Midbrain (tissue), 1 donor: ENCODE measurements around the gene SLX4IP.
A peak's percentile ranks its signal among the peaks of the same experiment; 100 is the strongest.

Experiments used
- DNase-seq: peaks from one replicate; lab custom pipeline; 2025; lab: John Stamatoyannopoulos, UW

The SLX4IP gene

GRCh38 chr20:10521836-10522235 lies 86.7 kb downstream of the SLX4IP start:
- no peak for DNase-seq

DNA sequence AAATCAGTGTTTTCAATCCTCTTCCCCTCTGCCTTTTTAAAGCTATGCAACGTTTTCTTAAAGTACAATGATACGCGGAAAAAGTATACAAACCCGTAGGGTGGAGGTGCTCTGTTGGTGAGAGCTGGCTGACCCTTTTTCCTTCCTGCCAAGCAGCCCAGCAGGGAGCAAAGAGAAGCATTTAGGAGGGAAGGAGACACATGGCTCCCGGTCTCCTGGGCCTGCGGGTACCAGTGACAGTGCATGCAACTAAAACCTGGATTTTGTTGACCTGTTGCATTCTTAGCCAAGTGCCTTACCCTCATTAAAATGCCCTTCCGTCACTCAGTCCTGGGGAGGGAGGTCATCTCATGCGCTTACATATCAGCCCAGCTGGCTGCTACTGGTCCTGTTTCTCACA lies 87.2 kb downstream of the SLX4IP start:
- no peak for DNase-seq

DNA sequence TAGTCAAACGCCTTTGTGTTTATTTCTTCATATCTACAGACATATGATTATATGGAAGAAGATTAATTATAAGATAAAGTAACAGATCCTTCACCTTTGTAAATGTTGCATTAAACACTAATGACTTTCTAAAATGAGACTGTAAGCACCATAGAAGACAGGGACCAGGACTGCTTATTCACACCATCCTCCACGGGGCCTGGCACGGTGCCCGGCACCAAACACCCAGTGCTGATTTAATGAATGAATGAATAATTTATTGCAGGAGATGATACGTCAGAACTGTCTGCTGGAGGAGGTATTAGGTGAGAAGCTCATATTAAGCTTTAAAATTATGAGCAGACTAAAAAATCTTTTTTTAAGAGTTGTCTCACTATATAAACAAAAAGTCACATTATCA lies 88.3 kb downstream of the SLX4IP start:
- DNase-seq, result no peak

DNA sequence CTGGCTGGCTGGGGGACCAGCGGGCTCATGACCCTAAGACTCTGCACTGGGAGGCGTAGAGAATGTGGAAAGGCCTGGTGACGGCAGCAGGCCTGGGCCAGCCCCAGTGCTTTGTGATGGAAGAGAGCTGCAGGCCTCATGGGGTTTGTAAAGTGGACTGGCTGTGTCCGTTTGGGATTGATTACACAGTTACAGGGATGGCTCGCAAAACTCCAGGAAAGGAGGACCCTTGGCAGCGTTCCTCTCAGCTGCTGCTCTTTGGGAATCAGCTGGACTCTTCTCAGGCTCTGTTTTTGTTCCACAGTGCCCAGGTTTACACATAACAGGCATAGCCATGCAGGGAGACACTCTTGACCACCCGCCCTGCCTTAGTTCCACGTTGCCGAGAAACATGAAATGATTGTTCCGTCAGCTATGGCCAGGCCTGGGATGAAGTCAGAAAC lies 89.0 kb downstream of the SLX4IP start:
- DNase-seq, result peak; percentile 53

DNA sequence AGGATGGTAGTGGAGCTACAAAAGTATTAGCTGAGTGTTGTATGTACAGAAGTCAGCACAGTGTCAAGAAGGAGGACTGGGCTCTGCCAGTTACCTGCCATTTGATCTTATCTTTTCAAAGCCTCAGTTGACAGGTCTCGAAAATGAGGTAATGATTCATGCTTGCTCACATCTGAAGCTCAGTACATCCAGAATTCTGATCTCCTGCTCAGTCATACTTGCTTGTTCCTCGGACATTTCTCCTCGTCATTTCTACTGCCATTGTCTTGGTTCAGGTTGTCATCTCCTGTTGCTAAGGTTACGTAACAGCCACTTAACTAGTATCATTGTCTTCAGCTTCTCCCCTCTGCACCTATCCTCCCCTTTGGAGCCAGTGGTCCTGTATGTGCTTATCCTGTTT lies 89.5 kb downstream of the SLX4IP start:
- DNase-seq, result no peak

DNA sequence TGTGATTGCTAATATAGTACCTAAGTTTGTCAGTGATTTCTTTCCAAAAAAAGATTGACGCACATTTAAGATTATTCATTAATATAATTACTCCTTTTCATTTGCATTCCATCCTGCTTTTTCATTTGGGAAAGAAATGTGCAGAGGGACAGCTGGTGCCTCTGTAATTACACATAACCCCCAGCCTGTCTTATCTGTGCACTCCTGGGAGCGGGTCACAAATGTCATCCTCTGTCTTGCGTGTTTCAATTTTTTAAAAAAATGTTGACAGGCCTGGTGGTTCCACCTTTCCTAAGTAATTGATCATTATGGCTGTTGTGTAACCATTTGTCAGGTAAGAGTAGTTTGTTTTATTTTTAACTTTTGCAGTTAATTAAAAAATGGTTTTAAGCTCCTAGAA lies 92.7 kb downstream of the SLX4IP start:
- no peak for DNase-seq

DNA sequence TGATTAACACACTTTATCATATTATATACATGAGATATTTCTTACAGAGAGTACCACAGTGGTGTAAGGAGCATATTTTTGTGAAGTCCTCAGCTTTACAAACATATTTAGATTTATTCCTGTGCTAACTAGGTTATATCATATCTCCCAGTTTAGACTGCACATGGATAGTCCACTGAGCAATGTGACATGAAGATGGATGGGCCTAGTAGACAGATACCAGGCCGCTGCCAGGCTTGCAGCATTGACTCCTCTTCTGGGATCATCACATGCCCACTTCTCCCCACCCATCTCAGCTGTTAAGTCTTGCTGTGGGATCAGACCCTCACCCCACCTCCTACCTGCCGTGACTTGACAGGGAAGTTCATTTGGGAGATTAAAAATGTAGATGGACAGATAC lies 95.8 kb downstream of the SLX4IP start:
- no peak for DNase-seq

DNA sequence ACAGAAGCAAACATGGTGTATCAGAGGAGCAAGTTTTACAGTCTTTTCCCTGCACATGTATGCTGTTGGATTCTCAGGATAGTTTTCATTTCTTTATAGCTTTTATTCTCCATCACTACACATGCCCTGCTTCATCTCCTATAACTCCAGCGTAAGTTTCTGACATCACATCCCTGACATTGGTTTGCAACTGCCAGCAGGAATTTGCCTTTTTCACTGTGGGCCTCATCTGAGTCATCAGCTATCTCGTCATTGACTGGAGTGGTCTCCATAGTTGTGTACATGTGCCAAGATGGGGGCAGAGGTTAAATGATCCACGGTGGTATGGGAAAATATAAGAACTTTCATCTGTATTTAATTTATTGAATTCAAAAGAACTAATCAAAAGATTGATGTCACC lies 96.7 kb downstream of the SLX4IP start:
- no peak for DNase-seq

GRCh38 chr20:10532361-10532760 lies 97.3 kb downstream of the SLX4IP start:
- DNase-seq, result no peak

- no peak for DNase-seq
Observed at GRCh38 chr20:10536531-10536930, 101.4 kb downstream of the SLX4IP start.

DNA sequence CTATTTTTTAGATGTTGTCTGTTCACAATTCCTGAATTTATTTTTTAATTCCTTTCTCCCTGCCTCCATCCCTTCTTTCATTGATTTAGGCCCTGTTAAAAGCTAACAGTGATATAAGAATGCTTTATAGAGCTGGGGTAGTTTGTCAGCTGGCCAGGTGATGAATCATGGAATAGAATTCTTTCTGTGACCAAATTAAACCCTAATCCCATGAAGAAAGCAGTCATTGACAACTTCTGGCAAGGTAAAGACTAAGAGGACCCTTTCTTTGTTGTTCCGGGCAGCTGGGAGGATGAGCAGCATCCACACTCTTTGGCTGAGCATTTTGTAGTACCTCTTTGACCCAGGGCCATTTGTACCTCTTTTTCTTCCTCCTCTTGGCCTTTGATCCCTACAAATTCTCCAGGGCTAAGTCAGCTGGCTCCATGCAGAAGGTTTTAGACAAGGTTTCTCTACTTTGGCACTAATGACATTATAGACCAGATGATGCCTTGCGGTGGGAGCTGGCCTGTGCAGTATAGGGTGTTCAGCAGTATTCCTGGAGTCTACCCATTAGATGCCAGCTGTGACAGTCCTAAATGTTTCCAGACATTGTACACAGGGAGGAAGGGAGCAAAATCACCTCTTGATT lies 102.9 kb downstream of the SLX4IP start:
- DNase-seq, result no peak

- no peak for DNase-seq
Observed at GRCh38 chr20:10538768-10539167, 103.7 kb downstream of the SLX4IP start.

GRCh38 chr20:10539818-10540553 lies 104.9 kb downstream of the SLX4IP start:
- no peak for DNase-seq

DNA sequence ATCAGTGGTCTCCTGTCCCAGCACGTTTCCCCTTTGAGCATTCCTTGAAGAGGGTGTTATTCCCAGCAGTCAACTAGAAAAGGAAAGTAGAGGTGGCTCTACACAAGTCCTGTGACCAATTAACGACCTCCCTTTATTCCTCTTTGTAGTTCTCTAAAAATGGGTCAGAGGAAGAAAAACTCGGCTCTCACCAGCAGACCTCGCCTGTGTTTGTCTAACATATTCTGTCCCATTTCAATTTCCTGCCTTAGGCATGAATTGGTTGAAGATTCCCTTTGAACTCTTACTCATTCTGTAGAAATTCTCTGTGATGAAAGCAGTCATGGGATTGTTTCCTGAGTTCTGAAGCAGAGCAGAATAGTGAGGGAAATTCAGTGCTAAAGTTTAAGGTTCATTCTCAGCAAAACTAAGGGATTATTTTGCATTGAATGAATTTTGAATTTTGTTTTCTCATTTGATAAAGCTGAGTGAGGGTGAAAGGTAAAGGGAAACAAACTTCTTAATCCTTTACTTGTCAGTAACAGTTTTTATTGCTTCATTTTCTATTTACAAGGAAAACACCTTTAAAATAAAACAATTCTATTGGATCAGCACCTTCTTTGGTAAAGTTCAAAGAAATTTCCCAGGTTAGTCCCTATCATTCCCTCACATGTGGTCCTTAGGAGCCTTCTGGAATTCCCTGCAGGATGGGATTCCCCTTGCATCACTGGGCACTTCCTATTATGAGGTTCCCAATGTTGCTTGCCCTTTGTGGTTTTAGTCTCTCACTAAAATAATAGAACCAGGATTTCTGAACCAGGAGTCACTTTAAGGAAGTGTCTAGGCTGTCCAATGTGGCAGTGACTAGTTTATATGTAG lies 105.8 kb downstream of the SLX4IP start:
- DNase-seq, result no peak

GRCh38 chr20:10541668-10542411 lies 106.7 kb downstream of the SLX4IP start:
- DNase-seq, result no peak

DNA sequence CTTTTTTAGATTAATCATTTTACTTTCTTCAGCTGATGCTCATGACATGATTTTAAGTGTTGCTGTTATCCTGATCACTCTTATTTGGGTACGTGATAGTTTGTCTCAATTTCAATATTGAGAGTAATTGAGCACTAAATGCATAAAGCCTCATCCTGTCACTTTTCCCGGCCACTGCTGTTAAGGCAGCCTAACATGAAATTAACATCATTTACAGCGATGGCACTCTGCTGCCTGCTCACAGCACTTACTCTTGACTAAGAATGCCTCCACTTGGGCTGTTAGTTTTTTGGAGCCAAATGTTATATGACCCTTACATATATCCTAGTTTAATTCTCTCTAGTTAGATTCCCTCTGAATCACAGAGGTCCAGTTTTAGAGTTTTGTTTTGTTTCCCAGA lies 107.3 kb downstream of the SLX4IP start:
- DNase-seq, result no peak

GRCh38 chr20:10543480-10543879 lies 108.4 kb downstream of the SLX4IP start:
- no peak for DNase-seq

GRCh38 chr20:10547276-10548114 lies 112.4 kb downstream of the SLX4IP start:
- DNase-seq, result no peak

DNA sequence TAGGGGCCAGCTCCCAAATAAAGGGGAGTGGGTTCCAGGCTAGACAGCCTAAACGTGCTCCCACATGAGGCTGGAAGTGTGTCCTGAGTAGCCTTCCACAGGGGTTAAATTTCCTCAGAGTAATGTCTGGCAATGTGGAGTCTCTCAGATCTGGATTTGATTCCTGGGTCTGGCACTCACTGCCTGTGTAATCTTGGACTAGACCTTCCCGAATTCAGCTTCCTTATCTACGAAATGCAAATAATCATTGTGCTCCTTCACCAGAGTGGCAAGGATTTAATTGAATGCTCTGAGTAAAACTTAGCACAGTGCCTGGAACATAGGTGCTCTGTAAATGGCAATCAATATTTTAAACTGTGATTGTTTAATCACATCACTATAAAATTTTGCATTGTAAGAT lies 114.4 kb downstream of the SLX4IP start:
- no peak for DNase-seq

- no peak for DNase-seq
Observed at GRCh38 chr20:10550204-10551118, 115.4 kb downstream of the SLX4IP start.
